Activated B cell treated with CpG ODN at 0.5 μM for 24 hours (primary cell): ENCODE measurements around the gene PPP2R5A. TPM values are rescaled to one million over a fixed set of nuclear protein-coding genes. Genes with fewer than 3 reads are reported as not detected.
"Not testable (repeated sequence)": the region's sequence is repeated elsewhere in the genome, so short reads cannot be mapped to it uniquely, and the experiment has no call there.

Source experiments
- ATAC-seq: fragments of 200-7000 bp; cut with Tn5 transposase; one replicate; pipeline ENCODE4 v1.10.0; 2021; ENCODE audit warnings: low read depth, mild to moderate bottlenecking, moderate library complexity
- CTCF ChIA-PET: fragments of 350-600 bp; sonication (Branson Sonifier 250); formaldehyde crosslinking; loops from one replicate; lab custom pipeline; 2021; ENCODE audit warnings: antibody characterized with exemption; lab: Charles Lee
- POLR2A ChIA-PET: fragments of 350-600 bp; sonication (Branson Sonifier 250); formaldehyde crosslinking; loops from one replicate; lab custom pipeline; 2021; ENCODE audit warnings: antibody characterized with exemption; lab: Charles Lee
- DNase-seq: peaks from one replicate; pipeline ENCODE4 v3.0.0; 2022
- H3K27ac Mint-ChIP-seq: one replicate; pipeline ENCODE4 v1.8.0; 2020; ENCODE audit warnings: mixed read lengths
- H3K27me3 Mint-ChIP-seq: one replicate; pipeline ENCODE4 v1.8.0; 2021; ENCODE audit warnings: mixed read lengths
- H3K36me3 Mint-ChIP-seq: one replicate; pipeline ENCODE4 v1.8.0; 2021; ENCODE audit warnings: low read depth, mixed read lengths
- H3K4me1 Mint-ChIP-seq: one replicate; pipeline ENCODE4 v1.8.0; 2021; ENCODE audit warnings: mixed read lengths
- H3K4me3 Mint-ChIP-seq: one replicate; pipeline ENCODE4 v1.8.0; 2020; ENCODE audit warnings: mild to moderate bottlenecking, mixed read lengths
- H3K9me3 Mint-ChIP-seq: one replicate; pipeline ENCODE4 v1.8.0; 2020; ENCODE audit warnings: mixed read lengths
- CTCF ChIP-seq: fragments of 200-600 bp; IDR thresholded peaks from one replicate; pipeline ENCODE4 v1.8.0; 2022; ENCODE audit warnings: antibody characterized with exemption, mild to moderate bottlenecking
- intact Hi-C: fragments of 100-400 bp; cut with micrococcal nuclease; formaldehyde crosslinking; loops from one replicate; pipeline ENCODE4 v1.15.1; 2024
- total RNA-seq: library from RNA; stranded (reverse); gene quantifications from 2 replicates; pipeline ENCODE4 v1.2.3, GENCODE V29; 2022

PPP2R5A gene
- total RNA-seq, 1 donor from 2014 or later, result 31.6 TPM

GRCh38 chr1:212285685-212286555, 710 bp downstream of the PPP2R5A start:
- intact Hi-C loops, result loop anchor here (1.0 to 10.0 kb wide), 18 partner anchors 29 to 1027 kb away; partner anchors contain the start of genes ANGEL2, ATF3, DTL and FLVCR1
- peak overlapping the region; percentile 96 for H3K4me3 Mint-ChIP-seq
- H3K27me3 Mint-ChIP-seq, result no peaks in the 10 kb centered on the region
- H3K36me3 Mint-ChIP-seq, result peaks cover 11% of the 10 kb centered on the region
- peaks cover 47% of the 10 kb centered on the region for H3K4me1 Mint-ChIP-seq
- DNase-seq (peak; percentile 72), ATAC-seq (peak; percentile 6)
- CTCF ChIA-PET, result interaction anchor here (0.8 to 2.4 kb wide), 6 partner anchors 16 to 605 kb away, joined by 3 to 24 read pairs (median 5); partner anchors contain the start of genes DTL and INTS7
- POLR2A ChIA-PET, result interaction anchor here (0.5 to 2.2 kb wide), 25 partner anchors 9 to 1943 kb away, joined by 3 to 14 read pairs (median 5); partner anchors contain the start of genes DTL, FLVCR1, INTS7 and NSL1
- H3K9me3 Mint-ChIP-seq, result no peaks in the 10 kb centered on the region
- TF ChIP-seq CTCF, result no peak
- peak overlapping the region; percentile 96 for H3K27ac Mint-ChIP-seq

GRCh38 chr1:212286556-212287131, 1.4 kb downstream of the PPP2R5A start:
- CTCF ChIA-PET, result interaction anchor here (0.6 to 2.4 kb wide), 6 partner anchors 15 to 606 kb away, joined by 3 to 24 read pairs (median 5); partner anchors contain the start of genes DTL and INTS7
- no peaks in the 10 kb centered on the region for H3K9me3 Mint-ChIP-seq
- no peak for DNase-seq
- H3K4me1 Mint-ChIP-seq, result peaks cover 55% of the 10 kb centered on the region
- POLR2A ChIA-PET, result interaction anchor here (0.6 to 2.2 kb wide), 14 partner anchors 9 to 1944 kb away, joined by 3 to 14 read pairs (median 6); partner anchors contain the start of genes DTL, INTS7 and PACC1
- intact Hi-C loops, result loop anchor here (2.0 to 10.0 kb wide), 5 partner anchors 99 to 606 kb away; partner anchors contain the start of gene FLVCR1
- TF ChIP-seq CTCF, result no peak
- H3K27ac Mint-ChIP-seq, result peak overlapping the region; percentile 96
- no peaks in the 10 kb centered on the region for H3K27me3 Mint-ChIP-seq
- H3K36me3 Mint-ChIP-seq, result peaks cover 11% of the 10 kb centered on the region
- ATAC-seq, result no peak
- H3K4me3 Mint-ChIP-seq, result peak overlapping the region; percentile 96

- intact Hi-C loops, result loop anchor here (2.0 to 10.0 kb wide), 5 partner anchors 100 to 607 kb away; partner anchors contain the start of gene FLVCR1
Observed at GRCh38 chr1:212287261-212287895, 2.2 kb downstream of the PPP2R5A start.

GRCh38 chr1:212287995-212288394, 2.8 kb downstream of the PPP2R5A start:
- H3K36me3 Mint-ChIP-seq, result peaks cover 11% of the 10 kb centered on the region
- CTCF ChIA-PET, result interaction anchor here (0.9 to 2.2 kb wide), 2 partner anchors 168 to 253 kb away, joined by 4 to 5 read pairs; partner anchors contain the start of genes DTL and INTS7
- POLR2A ChIA-PET, result interaction anchor here (0.6 kb wide), 1 partner anchor 930 kb away, joined by 3 read pairs; no protein-coding TSS in a partner anchor
- not testable (repeated sequence) for ATAC-seq, H3K27ac Mint-ChIP-seq, DNase-seq, H3K27me3 Mint-ChIP-seq, H3K9me3 Mint-ChIP-seq
- peaks cover 68% of the 10 kb centered on the region for H3K4me1 Mint-ChIP-seq
- H3K4me3 Mint-ChIP-seq, result peak overlapping the region; percentile 52
- intact Hi-C loops, result loop anchor here (2.0 to 10.0 kb wide), 5 partner anchors 101 to 607 kb away; partner anchors contain the start of gene FLVCR1

More at GRCh38 chr1:212287261-212287895, 2.2 kb downstream of the PPP2R5A start:
- H3K27me3 Mint-ChIP-seq, result no peaks in the 10 kb centered on the region
- DNase-seq (no peak), ATAC-seq (no peak)
- peaks cover 11% of the 10 kb centered on the region for H3K36me3 Mint-ChIP-seq
- peaks cover 62% of the 10 kb centered on the region for H3K4me1 Mint-ChIP-seq
- H3K9me3 Mint-ChIP-seq, result no peaks in the 10 kb centered on the region
- no peak for TF ChIP-seq CTCF
- ChIA-PET CTCF (interaction anchor here (0.6 to 2.4 kb wide), 4 partner anchors 168 to 252 kb away, joined by 3 to 24 read pairs (median 4); partner anchors contain the start of genes DTL and INTS7), POLR2A (interaction anchor here (0.6 to 1.8 kb wide), 3 partner anchors 31 to 252 kb away, joined by 3 to 14 read pairs (median 12); partner anchors contain the start of genes DTL and INTS7)
- H3K27ac Mint-ChIP-seq, result peak overlapping the region; percentile 96
- H3K4me3 Mint-ChIP-seq, result peak overlapping the region; percentile 96

GRCh38 chr1:212288615-212289014, 3.4 kb downstream of the PPP2R5A start:
- no peak for ATAC-seq
- DNase-seq, result no peak
- H3K27ac Mint-ChIP-seq, result peak overlapping the region; percentile 50
- no peaks in the 10 kb centered on the region for H3K9me3 Mint-ChIP-seq
- intact Hi-C loops, result loop anchor here (5.0 to 10.0 kb wide), 4 partner anchors 101 to 566 kb away; partner anchors contain the start of gene FLVCR1
- no peak overlapping the region for H3K4me3 Mint-ChIP-seq
- no peaks in the 10 kb centered on the region for H3K27me3 Mint-ChIP-seq
- no peak for TF ChIP-seq CTCF
- POLR2A ChIA-PET, result interaction anchor here (0.6 kb wide), 1 partner anchor 930 kb away, joined by 3 read pairs; no protein-coding TSS in a partner anchor
- CTCF ChIA-PET, result no interaction called here
- peaks cover 72% of the 10 kb centered on the region for H3K4me1 Mint-ChIP-seq
- H3K36me3 Mint-ChIP-seq, result peaks cover 11% of the 10 kb centered on the region
